HepG2 (cell line): ENCODE measurements around the gene NEK6.

Experiments used
- ARHGAP35 ChIP-seq: sonication (generic); formaldehyde crosslinking; IDR thresholded peaks from 2 replicates; pipeline ENCODE4 v1.9.0; 2022; ENCODE audit warnings: mild to moderate bottlenecking, inconsistent platforms, moderate library complexity, missing genetic modification reagents, borderline replicate concordance
- BHLHE40 ChIP-seq: IDR thresholded peaks from 2 replicates; pipeline ENCODE4 v1.6.1; 2011; ENCODE audit warnings: low read length, improper control_type of control experiment
- CEBPB ChIP-seq: IDR thresholded peaks from 2 replicates; pipeline ENCODE4 v1.6.1; 2011; ENCODE audit warnings: low read depth, low read length, improper control_type of control experiment, borderline replicate concordance
- FOXA1 ChIP-seq, 2 experiments: fragments of 450-650 bp in 1 of 2; sonication (generic) in 1 of 2; formaldehyde crosslinking in 1 of 2; IDR thresholded peaks; 2 replicates each; pipeline versions ENCODE4 v1.4.0 to v1.6.1; 2016 to 2020; ENCODE audit warnings: missing genetic modification reagents in 1 of 2
- FOXO1 ChIP-seq: sonication (generic); formaldehyde crosslinking; IDR thresholded peaks from 2 replicates; pipeline ENCODE4 v1.4.0; 2020; ENCODE audit warnings: missing genetic modification reagents
- JUN ChIP-seq: sonication (generic); formaldehyde crosslinking; IDR thresholded peaks from 2 replicates; pipeline ENCODE4 v1.4.0; 2020; ENCODE audit warnings: mild to moderate bottlenecking, missing genetic modification reagents
- STAT5B ChIP-seq: sonication (generic); formaldehyde crosslinking; IDR thresholded peaks from 2 replicates; pipeline ENCODE4 v1.4.0; 2020; ENCODE audit warnings: missing genetic modification reagents
- ZNF780A ChIP-seq: sonication (generic); formaldehyde crosslinking; IDR thresholded peaks from 2 replicates; pipeline ENCODE4 v1.8.0; 2022; ENCODE audit warnings: mild to moderate bottlenecking, missing genetic modification reagents, moderate library complexity
- ZZZ3 ChIP-seq: sonication (generic); formaldehyde crosslinking; IDR thresholded peaks from 2 replicates; pipeline ENCODE4 v1.4.0; 2020; ENCODE audit warnings: missing genetic modification reagents, mild to moderate bottlenecking, borderline replicate concordance
- TF ChIP-seq, protein P1 (sequence below): sonication (generic); formaldehyde crosslinking; IDR thresholded peaks from 2 replicates; pipeline ENCODE4 v1.4.0; 2020; ENCODE audit warnings: missing genetic modification reagents
- TF ChIP-seq, protein P2 (sequence below): sonication (generic); formaldehyde crosslinking; IDR thresholded peaks from 2 replicates; pipeline ENCODE4 v1.5.0; 2020; ENCODE audit warnings: mild to moderate bottlenecking, missing genetic modification reagents, moderate library complexity
- TF ChIP-seq, protein P3 (sequence below), 2 experiments: IDR thresholded peaks; 2 replicates each; pipeline ENCODE4 v1.6.1; 2011 to 2012; ENCODE audit warnings: low read length in 2 of 2, borderline replicate concordance in 1 of 2, low read depth in 1 of 2, mild to moderate bottlenecking in 1 of 2, moderate library complexity in 1 of 2
- TF ChIP-seq, protein P4 (sequence below): sonication (generic); formaldehyde crosslinking; IDR thresholded peaks from 2 replicates; pipeline ENCODE4 v1.4.0; 2020; ENCODE audit warnings: missing genetic modification reagents

DNA sequence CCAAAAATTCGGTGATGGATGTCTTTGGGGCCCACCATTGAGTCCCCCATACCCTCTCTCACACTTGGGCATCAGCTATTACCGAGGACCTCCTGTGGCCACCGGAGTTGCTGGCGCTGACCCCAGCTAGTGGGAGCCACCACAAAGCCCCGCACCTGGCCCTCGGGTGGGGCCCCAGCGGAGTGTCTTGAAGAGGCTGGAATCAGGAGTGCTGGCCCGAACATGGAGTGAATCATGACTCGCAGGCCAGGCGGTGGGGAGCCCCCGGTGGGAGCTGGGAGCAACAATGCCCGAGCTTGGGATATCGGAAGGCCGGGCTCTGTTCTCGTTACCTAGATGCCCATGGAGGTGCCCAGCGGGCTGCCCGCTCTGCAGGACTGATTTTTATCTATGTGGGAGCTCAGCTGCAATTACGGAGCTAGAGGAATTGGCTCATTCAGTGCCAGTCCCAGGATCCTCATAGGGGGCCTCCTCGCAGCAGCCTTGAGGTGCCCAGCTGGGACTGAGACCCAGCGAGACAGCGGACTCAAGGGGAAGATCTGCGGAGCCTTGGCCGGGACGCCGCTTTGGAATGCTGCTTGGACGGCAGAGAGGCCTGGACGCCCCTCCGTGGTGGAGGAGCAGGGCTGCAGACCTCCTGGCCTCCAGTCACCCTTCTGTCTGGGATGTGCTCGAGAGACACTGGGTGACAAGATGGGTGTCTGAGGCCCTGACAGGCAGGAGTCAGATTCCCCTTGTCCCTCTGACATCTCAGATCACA, 86.7 kb downstream of the NEK6 start:
- TF ChIP-seq, protein P1, sequence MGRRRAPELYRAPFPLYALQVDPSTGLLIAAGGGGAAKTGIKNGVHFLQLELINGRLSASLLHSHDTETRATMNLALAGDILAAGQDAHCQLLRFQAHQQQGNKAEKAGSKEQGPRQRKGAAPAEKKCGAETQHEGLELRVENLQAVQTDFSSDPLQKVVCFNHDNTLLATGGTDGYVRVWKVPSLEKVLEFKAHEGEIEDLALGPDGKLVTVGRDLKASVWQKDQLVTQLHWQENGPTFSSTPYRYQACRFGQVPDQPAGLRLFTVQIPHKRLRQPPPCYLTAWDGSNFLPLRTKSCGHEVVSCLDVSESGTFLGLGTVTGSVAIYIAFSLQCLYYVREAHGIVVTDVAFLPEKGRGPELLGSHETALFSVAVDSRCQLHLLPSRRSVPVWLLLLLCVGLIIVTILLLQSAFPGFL (CRISPR knock-in tag), result no peak
- TF ChIP-seq, protein P2, sequence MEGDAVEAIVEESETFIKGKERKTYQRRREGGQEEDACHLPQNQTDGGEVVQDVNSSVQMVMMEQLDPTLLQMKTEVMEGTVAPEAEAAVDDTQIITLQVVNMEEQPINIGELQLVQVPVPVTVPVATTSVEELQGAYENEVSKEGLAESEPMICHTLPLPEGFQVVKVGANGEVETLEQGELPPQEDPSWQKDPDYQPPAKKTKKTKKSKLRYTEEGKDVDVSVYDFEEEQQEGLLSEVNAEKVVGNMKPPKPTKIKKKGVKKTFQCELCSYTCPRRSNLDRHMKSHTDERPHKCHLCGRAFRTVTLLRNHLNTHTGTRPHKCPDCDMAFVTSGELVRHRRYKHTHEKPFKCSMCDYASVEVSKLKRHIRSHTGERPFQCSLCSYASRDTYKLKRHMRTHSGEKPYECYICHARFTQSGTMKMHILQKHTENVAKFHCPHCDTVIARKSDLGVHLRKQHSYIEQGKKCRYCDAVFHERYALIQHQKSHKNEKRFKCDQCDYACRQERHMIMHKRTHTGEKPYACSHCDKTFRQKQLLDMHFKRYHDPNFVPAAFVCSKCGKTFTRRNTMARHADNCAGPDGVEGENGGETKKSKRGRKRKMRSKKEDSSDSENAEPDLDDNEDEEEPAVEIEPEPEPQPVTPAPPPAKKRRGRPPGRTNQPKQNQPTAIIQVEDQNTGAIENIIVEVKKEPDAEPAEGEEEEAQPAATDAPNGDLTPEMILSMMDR, result no peak
- no peak for TF ChIP-seq ARHGAP35 (CRISPR knock-in tag)
- no peak for TF ChIP-seq ZNF780A (CRISPR knock-in tag)
- no peak for TF ChIP-seq JUN (CRISPR knock-in tag)
- TF ChIP-seq FOXA1 (IDR thresholded peaks at IDR 0.05), result no peak
- TF ChIP-seq FOXA1 (CRISPR knock-in tag; IDR thresholded peaks at IDR 0.05), result no peak
- no peak for TF ChIP-seq STAT5B (CRISPR knock-in tag)
- no peak for TF ChIP-seq ZZZ3 (CRISPR knock-in tag)
- no peak for TF ChIP-seq CEBPB
- TF ChIP-seq, protein P3, sequence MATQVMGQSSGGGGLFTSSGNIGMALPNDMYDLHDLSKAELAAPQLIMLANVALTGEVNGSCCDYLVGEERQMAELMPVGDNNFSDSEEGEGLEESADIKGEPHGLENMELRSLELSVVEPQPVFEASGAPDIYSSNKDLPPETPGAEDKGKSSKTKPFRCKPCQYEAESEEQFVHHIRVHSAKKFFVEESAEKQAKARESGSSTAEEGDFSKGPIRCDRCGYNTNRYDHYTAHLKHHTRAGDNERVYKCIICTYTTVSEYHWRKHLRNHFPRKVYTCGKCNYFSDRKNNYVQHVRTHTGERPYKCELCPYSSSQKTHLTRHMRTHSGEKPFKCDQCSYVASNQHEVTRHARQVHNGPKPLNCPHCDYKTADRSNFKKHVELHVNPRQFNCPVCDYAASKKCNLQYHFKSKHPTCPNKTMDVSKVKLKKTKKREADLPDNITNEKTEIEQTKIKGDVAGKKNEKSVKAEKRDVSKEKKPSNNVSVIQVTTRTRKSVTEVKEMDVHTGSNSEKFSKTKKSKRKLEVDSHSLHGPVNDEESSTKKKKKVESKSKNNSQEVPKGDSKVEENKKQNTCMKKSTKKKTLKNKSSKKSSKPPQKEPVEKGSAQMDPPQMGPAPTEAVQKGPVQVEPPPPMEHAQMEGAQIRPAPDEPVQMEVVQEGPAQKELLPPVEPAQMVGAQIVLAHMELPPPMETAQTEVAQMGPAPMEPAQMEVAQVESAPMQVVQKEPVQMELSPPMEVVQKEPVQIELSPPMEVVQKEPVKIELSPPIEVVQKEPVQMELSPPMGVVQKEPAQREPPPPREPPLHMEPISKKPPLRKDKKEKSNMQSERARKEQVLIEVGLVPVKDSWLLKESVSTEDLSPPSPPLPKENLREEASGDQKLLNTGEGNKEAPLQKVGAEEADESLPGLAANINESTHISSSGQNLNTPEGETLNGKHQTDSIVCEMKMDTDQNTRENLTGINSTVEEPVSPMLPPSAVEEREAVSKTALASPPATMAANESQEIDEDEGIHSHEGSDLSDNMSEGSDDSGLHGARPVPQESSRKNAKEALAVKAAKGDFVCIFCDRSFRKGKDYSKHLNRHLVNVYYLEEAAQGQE (IDR thresholded peaks at IDR 0.05; ENCODE audit: borderline replicate concordance in 1 of 2, low read depth in 1 of 2, low read length in 2 of 2), result no peak
- TF ChIP-seq, protein P4, sequence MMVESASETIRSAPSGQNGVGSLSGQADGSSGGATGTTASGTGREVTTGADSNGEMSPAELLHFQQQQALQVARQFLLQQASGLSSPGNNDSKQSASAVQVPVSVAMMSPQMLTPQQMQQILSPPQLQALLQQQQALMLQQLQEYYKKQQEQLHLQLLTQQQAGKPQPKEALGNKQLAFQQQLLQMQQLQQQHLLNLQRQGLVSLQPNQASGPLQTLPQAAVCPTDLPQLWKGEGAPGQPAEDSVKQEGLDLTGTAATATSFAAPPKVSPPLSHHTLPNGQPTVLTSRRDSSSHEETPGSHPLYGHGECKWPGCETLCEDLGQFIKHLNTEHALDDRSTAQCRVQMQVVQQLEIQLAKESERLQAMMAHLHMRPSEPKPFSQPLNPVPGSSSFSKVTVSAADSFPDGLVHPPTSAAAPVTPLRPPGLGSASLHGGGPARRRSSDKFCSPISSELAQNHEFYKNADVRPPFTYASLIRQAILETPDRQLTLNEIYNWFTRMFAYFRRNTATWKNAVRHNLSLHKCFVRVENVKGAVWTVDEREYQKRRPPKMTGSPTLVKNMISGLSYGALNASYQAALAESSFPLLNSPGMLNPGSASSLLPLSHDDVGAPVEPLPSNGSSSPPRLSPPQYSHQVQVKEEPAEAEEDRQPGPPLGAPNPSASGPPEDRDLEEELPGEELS, result no peak
- TF ChIP-seq FOXO1 (CRISPR knock-in tag), result no peak
- no peak for TF ChIP-seq BHLHE40
